ENCODE measurements around the gene SCN11A. TPM values are rescaled to one million over a fixed set of nuclear protein-coding genes. Genes with fewer than 3 reads are reported as not detected.

The SCN11A gene
- total RNA-seq, result 0.07 and 0.12 TPM in 2 replicates

DNA sequence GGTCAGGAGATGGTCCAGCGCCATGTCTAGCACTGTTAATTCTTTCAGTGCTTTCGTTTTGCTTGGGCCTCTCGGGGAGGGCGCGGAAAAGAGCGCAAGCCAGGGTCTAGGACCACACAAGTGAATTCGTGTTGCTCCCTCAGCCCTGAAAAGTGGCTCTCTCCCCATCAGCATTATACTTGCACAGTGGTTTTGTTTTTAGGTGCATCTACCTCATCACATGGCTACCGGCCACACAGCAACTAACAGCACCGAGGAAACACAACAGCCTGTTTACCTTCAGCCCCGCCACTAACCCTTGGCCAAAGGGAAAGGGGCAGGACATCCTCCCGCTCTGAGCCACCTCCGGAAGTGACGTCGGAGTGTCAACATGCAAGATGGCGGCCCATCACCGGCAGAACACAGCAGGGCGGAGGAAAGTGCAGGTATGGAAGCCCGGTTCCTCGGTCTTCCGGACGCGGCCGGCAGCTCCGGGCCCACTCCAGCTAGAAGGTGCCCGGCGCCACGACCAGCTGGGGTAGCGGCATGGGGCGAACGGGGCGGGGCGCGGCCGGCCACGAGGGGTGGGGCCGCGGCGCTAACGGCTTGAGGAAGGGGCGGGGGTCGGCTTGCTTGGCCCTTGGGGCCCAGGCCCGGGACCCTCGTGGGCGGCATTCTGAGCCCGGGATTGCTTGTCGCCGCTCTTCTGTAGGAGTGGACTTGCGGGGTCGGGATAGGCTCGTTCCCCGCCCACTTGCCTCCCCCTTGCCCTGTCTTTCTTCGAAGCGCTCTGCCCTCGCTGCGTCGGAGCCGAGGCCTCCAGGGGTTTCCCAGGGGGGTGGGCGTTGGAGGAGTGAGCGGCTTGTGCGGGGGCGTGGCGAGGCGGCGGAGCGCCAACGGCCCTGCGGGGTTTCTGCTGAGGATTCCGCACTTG lies at the start of gene SCN11A, which contains the start of gene WDR48:
SCN11A (minus strand) TSS at position 296 of the 913 bp plus-strand sequence. CDS start 101,582 bp downstream, outside the sequence.
WDR48 (plus strand) TSS at position 368 of the 913 bp plus-strand sequence; CDS start at position 378, 10 bp downstream.
- intact Hi-C loops (cut with micrococcal nuclease), result loop anchor here (1.0 to 5.0 kb wide), 15 partner anchors 21 to 1400 kb away; partner anchors contain the start of genes ACAA1, EIF1B, EXOG and MYD88

DNA sequence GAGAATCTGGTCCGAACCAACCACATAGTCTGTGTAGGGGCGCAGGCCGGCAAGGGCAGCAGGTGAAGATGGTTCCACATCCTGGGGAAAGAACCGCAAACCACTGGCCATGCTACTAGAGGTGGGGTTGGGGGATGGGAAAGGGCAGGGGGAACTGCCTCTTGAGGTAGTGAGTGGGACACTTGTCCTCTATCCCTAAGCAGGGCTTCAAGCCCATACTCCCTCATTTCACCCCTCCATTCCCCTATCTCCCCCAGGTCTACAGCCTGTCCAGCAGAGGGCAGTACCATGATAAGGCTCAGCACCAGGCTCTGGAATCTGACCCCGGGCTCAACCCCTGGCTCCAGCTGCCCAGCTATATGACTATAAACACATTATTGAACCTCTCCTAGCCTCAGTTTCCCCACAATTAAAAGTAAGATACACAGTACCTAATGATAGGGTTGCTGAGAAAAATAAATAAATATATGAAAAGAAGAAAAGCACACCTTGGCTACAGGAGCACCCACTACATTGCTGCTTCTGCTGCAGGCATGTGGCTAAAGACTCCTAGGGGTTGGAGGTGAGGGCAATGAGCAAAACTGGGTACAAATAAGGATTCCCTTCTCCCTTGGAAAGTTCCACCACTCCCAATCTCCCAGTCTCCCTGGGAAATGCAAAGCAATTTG lies 49.4 kb upstream of the SCN11A start:
- intact Hi-C loops (cut with micrococcal nuclease), result loop anchor here (1.0 kb wide), 3 partner anchors 187 to 277 kb away; no protein-coding TSS in a partner anchor

DNA sequence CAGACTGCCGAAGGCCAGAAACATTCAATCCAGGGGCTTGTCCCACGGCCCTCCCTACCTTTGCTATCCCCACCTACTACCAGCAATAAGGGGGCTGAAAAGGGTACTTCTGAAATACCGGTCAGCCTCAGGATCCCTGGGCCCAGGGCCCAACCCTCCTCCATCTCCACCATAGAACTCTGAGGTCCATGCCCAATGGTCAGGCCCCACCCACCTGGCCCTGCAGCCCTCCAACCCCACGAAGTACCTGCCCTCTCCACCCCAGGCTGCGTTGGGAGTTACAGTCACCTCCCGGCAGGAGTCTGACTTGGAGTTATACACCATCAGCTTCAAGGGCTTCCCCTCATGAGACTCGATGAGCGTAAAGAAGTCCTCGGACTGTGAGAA lies 48.7 kb upstream of the SCN11A start:
- intact Hi-C loops (cut with micrococcal nuclease), result no loop called here

DNA sequence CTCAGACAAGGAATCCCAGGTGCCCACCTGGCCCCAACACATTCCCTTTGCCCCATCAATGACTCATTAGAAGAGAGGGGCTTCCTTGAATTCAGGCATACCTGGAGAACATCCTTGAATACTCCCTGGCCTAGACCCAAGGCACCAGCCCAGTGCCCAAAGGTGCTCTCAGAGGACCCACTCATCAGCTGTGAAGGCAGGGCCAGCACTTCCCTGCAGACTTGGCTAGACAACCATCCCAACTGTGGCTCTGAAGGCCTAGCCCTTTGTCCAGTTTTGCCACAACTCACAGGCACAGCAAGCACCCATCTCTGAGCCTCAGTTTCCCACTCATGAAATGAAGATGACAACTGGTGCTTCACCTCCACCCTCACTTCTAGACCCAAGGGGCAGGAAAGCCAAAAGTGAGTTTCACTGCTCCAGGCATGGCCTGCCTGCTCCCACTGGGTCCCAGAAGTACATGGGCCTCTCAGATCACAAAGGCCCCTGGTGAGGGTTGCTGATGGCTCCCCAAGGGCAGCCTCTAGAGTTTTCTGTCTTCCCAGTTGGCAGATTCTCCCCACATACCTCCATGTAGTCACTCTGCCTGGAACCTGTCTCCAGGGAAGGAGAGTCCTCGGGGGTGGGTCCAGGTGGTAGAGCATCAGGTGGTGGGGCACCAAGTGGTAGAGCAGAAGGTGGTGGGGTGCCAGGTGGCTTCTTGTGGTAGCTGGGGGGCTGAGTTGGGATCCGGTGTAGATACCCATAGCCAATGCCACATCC lies 48.2 kb upstream of the SCN11A start:
- intact Hi-C loops (cut with micrococcal nuclease), result no loop called here

DNA sequence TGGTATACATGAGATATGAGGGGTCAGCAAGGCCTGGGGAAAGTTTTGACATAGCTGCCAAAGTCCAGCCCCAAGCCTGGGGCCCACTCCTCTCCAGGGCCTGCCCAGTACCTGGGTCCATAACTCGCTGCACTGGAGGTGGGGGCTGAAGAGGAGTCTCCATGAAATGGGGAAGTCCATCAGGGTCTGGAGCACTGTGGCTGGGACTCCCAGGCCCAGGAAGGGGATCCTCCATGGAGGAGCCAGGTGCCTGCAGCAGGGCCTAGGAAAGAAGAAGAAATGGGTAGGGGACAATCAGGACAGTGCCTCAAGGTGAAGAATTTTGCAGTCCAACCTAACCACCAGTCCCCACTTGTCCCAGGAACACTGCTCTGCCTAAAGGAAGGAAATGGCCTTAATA lies 47.5 kb upstream of the SCN11A start:
- intact Hi-C loops (cut with micrococcal nuclease), result no loop called here

GRCh38 chr3:39098473-39099000 lies 46.8 kb upstream of the SCN11A start:
- intact Hi-C loops (cut with micrococcal nuclease), result no loop called here

DNA sequence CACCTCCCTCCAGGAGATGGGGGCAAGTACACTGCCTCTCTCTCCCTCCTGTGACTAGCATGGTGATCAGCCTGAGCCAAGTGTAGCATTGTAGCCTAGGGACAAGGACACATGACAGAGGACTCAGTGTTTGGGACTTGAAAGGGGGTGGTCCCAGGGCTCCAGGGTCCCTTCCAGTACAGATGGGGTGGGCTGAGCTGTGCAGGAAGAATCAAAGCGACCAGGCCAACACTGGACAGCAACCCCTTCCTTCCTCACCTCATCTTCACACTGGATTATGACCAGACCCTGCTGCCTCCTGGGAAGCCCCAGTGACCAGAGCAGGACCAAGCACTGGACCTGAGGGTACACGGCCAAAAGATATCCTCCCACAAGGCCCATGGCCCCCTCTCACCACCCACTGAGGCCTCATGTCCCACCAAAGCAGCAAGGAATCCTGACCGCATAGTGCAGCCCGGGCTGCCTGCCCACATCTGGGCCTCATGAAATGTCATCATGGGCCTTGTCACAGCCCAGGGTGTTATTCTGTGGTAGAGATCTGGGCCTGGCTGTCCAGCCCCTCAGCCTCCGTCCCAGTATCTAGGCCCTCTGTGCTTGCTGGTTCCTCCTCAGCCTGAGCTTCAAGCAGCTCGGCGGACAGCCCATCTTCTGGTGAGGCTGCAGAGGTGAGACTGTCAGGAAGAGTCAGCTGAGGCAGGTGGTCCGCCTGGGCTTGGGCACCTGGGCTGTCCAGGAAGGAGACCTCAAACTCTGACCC lies 46.1 kb upstream of the SCN11A start:
- intact Hi-C loops (cut with micrococcal nuclease), result no loop called here

GRCh38 chr3:39096775-39097174 lies 45.0 kb upstream of the SCN11A start:
- intact Hi-C loops (cut with micrococcal nuclease), result no loop called here

- intact Hi-C loops (cut with micrococcal nuclease), result no loop called here
These were observed 44.0 kb upstream of the SCN11A start for GRCh38 chr3:39095778-39096177.

GRCh38 chr3:39094851-39095677 lies 43.3 kb upstream of the SCN11A start:
- intact Hi-C loops (cut with micrococcal nuclease), result no loop called here

DNA sequence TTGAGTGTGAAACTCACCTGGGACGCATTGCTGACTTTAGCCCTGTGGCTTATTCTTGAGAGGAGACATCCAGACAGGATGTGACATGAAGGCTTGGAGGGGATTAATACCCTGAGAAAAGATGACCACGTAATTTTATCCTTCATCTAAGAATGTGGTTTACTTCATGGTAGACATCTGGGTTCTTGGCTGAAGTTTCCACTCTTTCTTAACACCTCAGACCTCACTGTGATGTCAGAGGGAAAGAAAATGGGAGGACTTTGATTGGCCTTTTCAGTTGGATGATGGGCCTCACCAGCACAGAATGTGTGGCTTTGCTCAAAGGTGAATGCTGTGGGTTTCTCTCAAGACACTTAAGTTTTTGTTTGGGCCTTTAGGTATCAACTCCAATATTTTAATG lies 39.2 kb upstream of the SCN11A start:
- intact Hi-C loops (cut with micrococcal nuclease), result no loop called here

- intact Hi-C loops (cut with micrococcal nuclease), result no loop called here
These were observed 37.1 kb upstream of the SCN11A start for GRCh38 chr3:39088889-39089288.

- intact Hi-C loops (cut with micrococcal nuclease), result no loop called here
These were observed 36.7 kb upstream of the SCN11A start for GRCh38 chr3:39088456-39088855.

DNA sequence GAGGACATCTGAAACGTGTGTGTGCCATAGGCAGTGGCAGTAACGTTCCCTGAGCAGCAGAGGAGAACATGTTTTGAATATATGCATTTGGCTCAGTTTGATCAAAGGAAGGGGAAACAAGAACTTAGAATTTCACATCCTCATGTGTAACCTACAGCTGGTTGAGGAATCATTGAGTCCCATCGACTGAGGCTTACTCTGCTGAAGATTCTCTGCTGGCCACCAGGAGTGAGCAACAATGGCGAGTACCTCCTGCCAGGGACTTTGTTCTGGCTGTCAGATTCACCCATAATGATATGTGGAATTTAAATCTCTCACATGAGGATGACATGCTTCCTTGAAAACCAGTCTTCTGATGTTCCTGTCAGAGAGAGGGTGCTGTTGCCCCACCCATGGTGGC lies 34.4 kb upstream of the SCN11A start:
- intact Hi-C loops (cut with micrococcal nuclease), result no loop called here

DNA sequence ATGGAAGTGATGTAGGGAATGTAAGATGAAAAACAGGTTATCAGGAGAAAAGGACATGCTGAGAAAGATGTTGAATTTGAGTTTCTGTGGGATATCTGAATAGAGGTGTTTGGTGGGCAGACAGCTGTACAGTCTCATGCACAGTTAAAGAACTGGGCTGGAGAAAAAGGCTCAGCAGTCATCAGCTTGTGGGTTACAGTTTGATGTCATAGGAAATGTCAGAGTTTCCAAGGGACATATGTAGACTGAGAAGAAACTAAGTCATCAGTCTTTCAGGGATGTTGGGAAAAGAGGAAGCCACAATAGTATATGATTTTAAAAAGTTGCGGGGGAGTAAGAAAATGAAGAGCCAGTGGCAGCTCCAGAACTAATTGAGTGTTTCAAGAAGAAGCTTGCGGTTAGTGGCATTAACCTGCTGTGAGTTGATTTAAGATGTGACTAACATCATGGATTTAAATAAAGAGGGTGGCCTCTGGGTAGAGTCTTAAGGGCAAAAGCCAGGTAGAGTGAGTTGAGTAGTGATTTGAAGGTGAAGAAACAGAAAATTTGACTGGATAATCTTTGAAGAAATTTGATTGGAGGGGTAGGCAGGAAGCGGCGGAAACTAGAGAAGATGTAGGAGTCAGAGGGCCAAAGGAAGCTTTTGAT lies 31.0 kb upstream of the SCN11A start:
- intact Hi-C loops (cut with micrococcal nuclease), result no loop called here

DNA sequence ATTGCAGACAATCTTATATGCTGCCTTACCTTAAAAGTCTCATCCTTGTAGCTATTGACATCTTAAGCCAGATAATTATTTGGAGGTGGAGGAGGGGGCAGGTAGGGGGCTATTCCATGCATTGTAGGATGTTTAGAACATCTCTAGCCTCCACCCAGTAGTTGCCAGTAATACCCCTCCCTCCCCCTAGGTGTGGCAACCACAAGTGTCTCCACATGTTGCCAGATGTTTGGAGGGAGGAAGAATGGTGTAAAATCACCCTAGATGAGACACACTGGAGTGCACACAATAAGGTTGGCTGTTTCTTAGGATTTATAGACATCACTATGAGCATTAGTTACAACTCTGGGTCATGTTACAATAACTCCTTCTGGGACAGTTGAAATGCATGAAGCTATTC lies 28.3 kb upstream of the SCN11A start:
- intact Hi-C loops (cut with micrococcal nuclease), result no loop called here

- intact Hi-C loops (cut with micrococcal nuclease), result no loop called here
These were observed 27.8 kb upstream of the SCN11A start for GRCh38 chr3:39079530-39079929.

DNA sequence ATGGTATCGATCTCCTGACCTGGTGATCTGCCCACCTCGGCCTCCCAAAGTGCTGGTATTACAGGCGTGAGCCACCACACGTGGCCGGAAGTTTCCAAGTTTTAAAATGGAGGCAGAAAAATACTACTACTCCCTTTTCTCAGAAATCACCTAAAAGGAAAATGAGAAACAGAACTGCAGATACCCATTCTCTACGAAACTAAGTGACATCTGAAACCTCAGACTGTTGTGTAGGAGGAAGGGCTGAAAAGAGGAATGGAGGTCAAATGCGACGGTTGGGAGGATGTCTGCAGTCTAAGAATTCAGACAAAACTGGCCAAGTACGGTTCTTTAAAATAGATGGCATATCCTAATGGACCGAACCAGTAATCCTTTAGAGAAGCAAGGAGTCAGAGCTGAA lies 24.2 kb upstream of the SCN11A start:
- intact Hi-C loops (cut with micrococcal nuclease), result no loop called here

GRCh38 chr3:39068556-39068955 lies 16.8 kb upstream of the SCN11A start:
- intact Hi-C loops (cut with micrococcal nuclease), result no loop called here

Data from T-helper 1 cell treated with Interleukin-12 subunit alpha and Interleukin-12 subunit beta and Interleukin-4 antibody, amounts not matched to agents 30 ng/mL and 1 ng/mL, for 36 hours (primary cell).